Measurements from ENCODE around the gene GPR160.

GRCh38 chr3:170075441-170076091, 37.8 kb downstream of the GPR160 start:
- TF ChIP-seq ZBTB43 (CRISPR knock-in tag; conservative IDR thresholded peaks at IDR 0.05) (no peak), ZBTB26 (CRISPR knock-in tag; IDR thresholded peaks at IDR 0.05; ENCODE audit: borderline replicate concordance) (no peak), AKAP8 (CRISPR knock-in tag; IDR thresholded peaks at IDR 0.05) (no peak), MAFK (conservative IDR thresholded peaks at IDR 0.05 in 1 of 2, IDR thresholded peaks at IDR 0.05 in 1 of 2; ENCODE audit: low read length in 2 of 2) (no peak), SMARCE1 (IDR thresholded peaks at IDR 0.05; ENCODE audit: borderline replicate concordance) (no peak), ZNF460 (CRISPR knock-in tag; IDR thresholded peaks at IDR 0.05; ENCODE audit: borderline replicate concordance) (no peak), CHD4 (IDR thresholded peaks at IDR 0.05; ENCODE audit: borderline replicate concordance, low read length) (no peak), HBP1 (CRISPR knock-in tag; IDR thresholded peaks at IDR 0.05; ENCODE audit: low read depth) (no peak), NFRKB (IDR thresholded peaks at IDR 0.05) (no peak), CTCF (CRISPR knock-in tag; IDR thresholded peaks at IDR 0.05) (no peak), ZNF749 (CRISPR knock-in tag; IDR thresholded peaks at IDR 0.05; ENCODE audit: borderline replicate concordance) (no peak), POLR2A (IDR thresholded peaks at IDR 0.05; ENCODE audit: insufficient read depth in 1 of 2, low read depth in 2 of 2, low read length in 2 of 2) (no peak), ZNF180 (CRISPR knock-in tag; IDR thresholded peaks at IDR 0.05; ENCODE audit: borderline replicate concordance, low read depth) (no peak), MTERF4 (CRISPR knock-in tag; IDR thresholded peaks at IDR 0.05) (no peak)
